Measurements from ENCODE around the gene CENPT.
"Not testable (repeated sequence)": the region's sequence is repeated elsewhere in the genome, so short reads cannot be mapped to it uniquely, and the experiment has no call there.

Gene CENPT

GRCh38 chr16:67877064-67877463 lies 29.6 kb upstream of the CENPT start:
- DNase-seq (ENCODE audit: low read depth) = no peak

- no peak for DNase-seq (ENCODE audit: low read depth)
Observed at GRCh38 chr16:67874372-67874771, 26.9 kb upstream of the CENPT start.

GRCh38 chr16:67873435-67874370 lies 26.2 kb upstream of the CENPT start:
- DNase-seq (ENCODE audit: low read depth) = peak; percentile 40

GRCh38 chr16:67872631-67873434 lies 25.3 kb upstream of the CENPT start, which contains the start of gene EDC4:
TSS of gene EDC4 (plus strand) at chr16:67873052. CDS start at chr16:67873262, 210 bp downstream.
- DNase-seq (ENCODE audit: low read depth) = peak; percentile 90

GRCh38 chr16:67872131-67872630 lies 24.7 kb upstream of the CENPT start:
- DNase-seq (ENCODE audit: low read depth) = no peak

GRCh38 chr16:67871256-67871655 lies 23.8 kb upstream of the CENPT start:
- DNase-seq (ENCODE audit: low read depth) = no peak

GRCh38 chr16:67869653-67870052 lies 22.2 kb upstream of the CENPT start:
- DNase-seq (ENCODE audit: low read depth) = no peak

- no peak for DNase-seq (ENCODE audit: low read depth)
Observed at GRCh38 chr16:67868290-67868689, 20.8 kb upstream of the CENPT start.

- DNase-seq (ENCODE audit: low read depth) = peak; percentile 72
Observed at GRCh38 chr16:67865318-67865717, 17.8 kb upstream of the CENPT start.

GRCh38 chr16:67864594-67864993 lies 17.1 kb upstream of the CENPT start:
- no peak for DNase-seq (ENCODE audit: low read depth)

- DNase-seq (ENCODE audit: low read depth) = not testable (repeated sequence)
Observed at GRCh38 chr16:67864044-67864443, 16.6 kb upstream of the CENPT start.

- no peak for DNase-seq (ENCODE audit: low read depth)
Observed at GRCh38 chr16:67862623-67863583, 15.4 kb upstream of the CENPT start.

- no peak for DNase-seq (ENCODE audit: low read depth)
Observed at GRCh38 chr16:67861877-67862276, 14.4 kb upstream of the CENPT start.

GRCh38 chr16:67860589-67861398 lies 13.3 kb upstream of the CENPT start:
- peak; percentile 87 for DNase-seq (ENCODE audit: low read depth)

GRCh38 chr16:67858500-67858899 lies 11.0 kb upstream of the CENPT start:
- DNase-seq (ENCODE audit: low read depth) = no peak

GRCh38 chr16:67857547-67858233 lies 10.2 kb upstream of the CENPT start:
- peak; percentile 97 for DNase-seq (ENCODE audit: low read depth)

- no peak for DNase-seq (ENCODE audit: low read depth)
Observed at GRCh38 chr16:67856927-67857546, 9.5 kb upstream of the CENPT start.

- DNase-seq (ENCODE audit: low read depth) = no peak
Observed at GRCh38 chr16:67855789-67856188, 8.3 kb upstream of the CENPT start.

- DNase-seq (ENCODE audit: low read depth) = no peak
Observed at GRCh38 chr16:67853670-67854069, 6.2 kb upstream of the CENPT start.

- no peak for DNase-seq (ENCODE audit: low read depth)
Observed at GRCh38 chr16:67848118-67848517, 625 bp upstream of the CENPT start.
